HuH-7 (cell line): ENCODE results near the gene TCP11L2.
A peak's percentile ranks its signal among the peaks of the same experiment; 100 is the strongest.
"Not testable (repeated sequence)": the region's sequence is repeated elsewhere in the genome, so short reads cannot be mapped to it uniquely, and the experiment has no call there.

Experiments
- DNase-seq: peaks from one replicate; pipeline ENCODE4 v3.0.0; 2011; ENCODE audit warnings: low spot score

TCP11L2 gene

GRCh38 chr12:106284358-106285105 lies 18.0 kb upstream of the TCP11L2 start:
- no peak for DNase-seq

GRCh38 chr12:106285982-106286381 lies 16.6 kb upstream of the TCP11L2 start:
- DNase-seq: no peak

DNA sequence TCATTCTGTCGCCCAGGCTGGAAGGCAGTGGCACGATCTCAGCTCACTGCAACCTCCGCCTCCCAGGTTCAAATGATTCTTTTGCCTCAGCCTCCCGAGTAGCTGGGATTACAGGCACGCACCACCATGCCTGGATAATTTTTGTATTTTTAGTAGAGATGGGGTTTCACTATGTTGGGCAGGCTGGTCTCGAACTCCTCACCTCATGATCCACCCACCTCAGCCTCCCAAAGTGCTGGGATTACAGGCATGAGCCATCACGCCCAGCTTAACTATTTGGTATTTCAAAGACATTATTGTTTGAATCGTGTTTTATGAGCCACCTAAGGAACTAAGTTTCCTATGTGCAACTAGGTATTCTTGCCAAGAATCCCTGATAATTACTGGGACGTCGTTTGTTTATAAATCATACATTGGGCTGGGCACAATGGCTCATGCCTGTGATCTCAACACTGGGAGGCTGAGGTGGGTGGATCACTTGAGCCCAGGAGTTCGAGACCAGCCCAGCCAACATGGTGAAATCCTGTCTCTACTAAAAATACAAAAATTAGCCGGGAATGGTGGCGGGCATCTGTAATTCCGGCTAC lies 15.9 kb upstream of the TCP11L2 start:
- not testable (repeated sequence) for DNase-seq

- DNase-seq: no peak
These were observed 15.2 kb upstream of the TCP11L2 start for GRCh38 chr12:106287364-106287763.

DNA sequence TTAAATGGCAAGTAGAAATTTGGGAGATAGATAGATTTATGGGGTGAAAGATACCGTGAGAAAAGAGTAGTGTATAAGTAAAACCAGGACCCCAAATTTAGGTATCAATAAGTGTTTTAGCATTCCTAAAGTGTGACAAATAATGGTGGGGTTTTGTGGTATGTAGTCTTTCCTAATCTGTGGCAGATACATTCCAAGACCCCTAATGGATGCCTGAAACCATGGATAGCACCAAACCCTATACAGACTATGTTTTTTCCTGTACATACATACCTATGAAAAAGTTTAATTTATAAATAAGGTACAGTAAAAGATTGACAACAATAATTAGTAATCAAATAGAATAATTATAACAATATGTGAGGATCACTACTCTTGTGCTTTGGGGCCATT lies 14.4 kb upstream of the TCP11L2 start:
- no peak for DNase-seq

GRCh38 chr12:106288494-106289195 lies 13.9 kb upstream of the TCP11L2 start:
- no peak for DNase-seq

GRCh38 chr12:106289196-106289681 lies 13.3 kb upstream of the TCP11L2 start:
- no peak for DNase-seq

GRCh38 chr12:106290666-106291065 lies 11.9 kb upstream of the TCP11L2 start:
- DNase-seq: no peak

DNA sequence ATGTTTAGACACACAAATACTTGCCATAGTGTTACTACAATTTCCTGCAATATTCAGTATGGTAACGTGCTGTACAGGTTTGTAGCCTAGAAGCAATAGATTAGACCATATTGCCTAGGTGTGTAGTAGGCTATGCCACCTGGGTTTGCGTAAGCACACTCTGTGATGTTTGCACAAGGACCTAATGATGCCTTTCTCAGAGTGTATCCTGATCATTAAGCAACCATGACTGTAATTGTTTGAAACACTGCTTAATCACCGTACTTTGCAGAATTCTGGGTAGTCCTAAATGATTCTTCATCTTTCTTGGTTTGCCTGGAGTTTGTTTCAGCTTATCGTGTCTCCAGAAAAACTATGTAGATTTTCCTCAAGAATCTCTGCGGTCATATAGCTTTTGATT lies 11.2 kb upstream of the TCP11L2 start:
- DNase-seq: no peak

DNA sequence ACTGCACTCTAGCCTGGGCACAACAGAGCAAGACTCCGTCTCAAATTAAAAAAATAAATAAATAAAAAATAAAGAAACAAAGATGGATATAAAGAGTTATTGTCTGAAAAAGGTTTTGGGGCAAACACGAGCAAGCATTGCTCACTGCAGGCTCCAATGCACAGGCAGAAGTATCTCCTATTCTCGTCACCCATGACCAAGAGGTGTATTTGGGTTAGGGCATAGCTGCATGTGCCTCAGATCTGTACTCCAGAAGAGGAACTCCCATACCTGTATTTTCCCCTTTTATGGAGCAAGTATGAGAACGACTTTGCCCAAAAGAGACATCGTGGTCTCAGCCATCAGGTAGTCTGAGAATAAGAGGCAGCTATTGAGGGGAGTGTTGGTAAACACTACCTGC lies 10.2 kb upstream of the TCP11L2 start:
- no peak for DNase-seq

GRCh38 chr12:106296179-106296877 lies 6.2 kb upstream of the TCP11L2 start:
- DNase-seq: no peak

- DNase-seq: no peak
These were observed 5.5 kb upstream of the TCP11L2 start for GRCh38 chr12:106297075-106297474.

GRCh38 chr12:106297681-106298080 lies 4.9 kb upstream of the TCP11L2 start:
- DNase-seq: no peak

DNA sequence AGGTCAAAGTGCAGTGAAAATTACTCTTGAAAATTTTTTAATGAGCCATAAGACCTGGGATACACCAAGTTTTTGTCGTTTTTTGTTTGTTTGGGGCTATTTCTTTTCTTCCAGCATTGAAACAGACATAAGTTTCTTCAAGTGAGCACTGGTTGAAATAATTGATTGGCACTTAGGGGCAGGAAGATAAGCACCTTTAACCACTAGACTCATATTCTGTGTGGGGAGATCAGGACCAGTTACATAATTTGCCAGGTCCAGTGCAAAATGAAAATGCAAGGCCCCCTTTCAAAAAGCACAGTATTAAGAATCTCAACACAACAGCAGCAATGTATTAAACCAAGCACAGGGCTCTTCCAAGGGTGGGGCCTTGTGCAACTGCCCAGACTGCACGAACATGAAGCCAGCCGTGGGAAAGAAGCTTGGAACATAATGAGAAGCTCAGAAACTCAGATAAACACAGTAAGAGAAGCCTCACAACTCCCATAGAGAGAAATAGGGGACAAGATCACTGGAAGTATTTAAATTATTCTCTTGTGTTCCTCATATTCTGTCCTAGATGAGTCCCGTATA lies 3.2 kb upstream of the TCP11L2 start:
- no peak for DNase-seq

DNA sequence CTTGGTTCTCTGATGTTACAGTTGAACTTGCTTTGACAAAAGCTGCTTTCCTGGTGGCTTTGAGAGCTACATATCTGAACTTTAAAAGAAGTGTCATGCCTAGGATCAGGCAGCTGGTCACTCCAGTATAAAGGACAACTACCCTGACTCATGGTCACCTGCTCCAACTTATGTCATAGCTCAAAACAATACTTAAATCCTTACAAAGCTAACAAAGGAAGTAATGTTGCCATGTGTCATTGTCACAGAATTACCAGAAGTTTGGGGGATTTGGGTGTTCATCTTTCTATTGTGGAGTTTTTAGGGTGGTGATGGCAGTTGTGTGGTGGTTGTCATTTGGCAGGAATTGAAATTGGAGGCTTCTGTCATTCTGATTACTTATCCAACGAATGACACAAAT lies 1.8 kb upstream of the TCP11L2 start:
- DNase-seq: no peak

GRCh38 chr12:106301241-106301610 lies 1.3 kb upstream of the TCP11L2 start:
- no peak for DNase-seq

DNA sequence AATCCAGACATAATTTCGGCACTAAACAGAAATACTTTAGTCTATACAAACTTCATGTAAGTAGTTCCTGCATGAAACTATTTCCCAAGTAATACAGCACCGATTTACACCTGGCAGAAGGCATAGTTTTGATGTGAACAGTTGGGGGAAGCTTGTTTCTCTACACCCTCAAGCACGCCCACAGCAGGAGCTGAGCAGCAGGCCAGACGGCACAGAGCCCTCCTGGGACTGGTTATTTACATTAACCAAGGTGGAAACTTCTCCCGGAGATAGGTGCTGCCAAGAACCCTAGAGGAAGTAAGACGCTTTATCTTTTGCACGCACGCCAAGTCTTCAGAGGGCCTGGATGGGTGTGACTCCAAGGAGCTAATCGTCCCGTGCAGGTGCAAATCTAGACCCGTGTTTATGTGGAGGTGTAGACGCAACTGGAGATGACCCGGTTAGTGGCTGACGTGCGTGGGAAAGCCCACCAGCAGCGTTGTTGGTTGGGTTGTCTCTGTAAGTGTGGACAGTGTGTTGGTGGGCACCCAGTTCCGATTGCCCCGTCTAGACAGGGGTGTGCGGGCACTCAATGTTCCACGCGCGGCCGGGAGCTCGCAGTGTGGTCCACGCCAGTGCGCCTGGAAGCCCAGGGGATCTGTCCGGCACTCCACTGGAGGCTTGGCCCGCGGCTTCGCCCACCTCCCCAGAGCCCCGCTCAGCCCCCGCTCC lies 767 bp upstream of the TCP11L2 start:
- DNase-seq: peak; percentile 37

DNA sequence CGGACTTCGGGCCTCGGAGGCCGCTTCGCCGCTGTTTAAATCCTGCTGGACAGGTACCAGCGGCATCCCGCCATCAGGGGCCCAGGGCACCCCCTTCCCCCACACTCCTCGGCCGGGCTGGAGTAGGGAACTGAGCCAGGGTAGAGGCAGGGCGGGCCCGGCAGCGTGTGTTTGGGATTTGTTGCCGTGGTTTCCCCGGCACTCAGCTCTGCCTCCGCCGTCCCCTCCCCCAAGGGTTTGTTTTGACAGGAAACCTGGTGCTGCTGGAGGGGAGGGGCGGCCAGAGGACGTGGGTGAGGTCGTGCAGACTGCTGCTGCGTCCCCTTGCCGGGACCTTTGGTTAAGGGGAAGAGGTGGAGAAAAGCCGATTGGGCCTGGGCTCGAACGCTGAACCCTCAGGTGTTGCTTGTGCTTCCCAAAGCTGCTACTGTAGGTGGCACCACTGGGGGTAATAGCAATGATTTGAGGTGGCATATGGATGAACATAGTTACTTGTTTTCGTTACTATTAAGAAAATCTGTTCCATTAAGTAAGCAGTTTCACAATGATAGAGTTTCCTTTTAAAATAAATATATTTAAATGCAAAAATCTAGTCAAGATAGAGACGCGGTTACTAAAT lies 778 bp downstream of the TCP11L2 start:
- peak; percentile 52 for DNase-seq

GRCh38 chr12:106304001-106304421 lies 1.5 kb downstream of the TCP11L2 start:
- no peak for DNase-seq

DNA sequence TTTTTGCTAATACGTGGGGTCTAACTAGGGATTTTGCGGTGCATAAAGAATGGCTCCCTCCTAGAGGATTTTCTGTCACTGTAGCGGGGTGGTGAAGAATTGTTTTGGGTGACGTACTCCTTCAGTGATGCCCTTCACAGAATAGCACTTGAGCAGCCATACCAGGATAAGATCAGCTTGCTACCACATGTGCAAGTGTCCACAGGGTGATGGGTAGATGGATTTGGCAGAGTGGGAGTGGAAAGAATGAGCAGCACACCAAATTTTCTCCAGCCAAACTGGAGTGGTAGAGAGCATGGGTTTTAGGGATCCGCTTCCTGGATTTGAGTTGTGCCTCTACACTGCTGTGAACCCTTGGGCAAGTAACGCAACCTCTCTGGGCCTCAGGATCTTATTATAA lies 2.3 kb downstream of the TCP11L2 start:
- no peak for DNase-seq

GRCh38 chr12:106305376-106305775 lies 2.8 kb downstream of the TCP11L2 start:
- no peak for DNase-seq
